Gastrocnemius medialis (tissue), 4 donors: ENCODE results near the gene ACAP1. TPM values are rescaled to one million over a fixed set of nuclear protein-coding genes. Genes with fewer than 3 reads are reported as not detected.
A peak's percentile ranks its signal among the peaks of the same experiment; 100 is the strongest.

ENCODE experiments used
- ATAC-seq, 2 donors: fragments of 150-250 bp; one replicate each; pipeline ENCODE4 v1.9.1; 2016
- DNase-seq, 2 donors: peaks; one replicate each; pipeline ENCODE4 v3.0.0-alpha.2; 2019
- H3K27ac ChIP-seq, 4 donors: fragments of 200-600 bp; sonication (generic); 1 replicate in 1 of 4; 2 replicates in 3 of 4; pipeline ENCODE4 v1.5.1; 2016 to 2018; ENCODE audit warnings: mild to moderate bottlenecking in 2 of 4, moderate library complexity in 1 of 4
- H3K27me3 ChIP-seq, 3 donors: fragments of 200-600 bp; sonication (generic) in 2 of 3; 1 replicate in 1 of 3; 2 replicates in 2 of 3; pipeline versions ENCODE4 v1.5.1 to v1.6.0; 2016 to 2019; ENCODE audit warnings: mild to moderate bottlenecking in 1 of 3, moderate library complexity in 1 of 3
- H3K36me3 ChIP-seq, 2 donors: fragments of 200-600 bp; sonication (generic) in 1 of 2; one replicate each; pipeline ENCODE4 v1.5.1; 2017 to 2018
- H3K4me1 ChIP-seq, 2 donors: fragments of 200-600 bp; sonication (generic) in 1 of 2; one replicate each; pipeline ENCODE4 v1.5.1; 2016 to 2017; ENCODE audit warnings: mild to moderate bottlenecking in 2 of 2
- H3K4me3 ChIP-seq, 4 donors: fragments of 200-600 bp; sonication (generic) in 3 of 4; 1 replicate in 1 of 4; 2 replicates in 3 of 4; pipeline ENCODE4 v1.5.1; 2016 to 2019; ENCODE audit warnings: mild to moderate bottlenecking in 2 of 4
- H3K9me3 ChIP-seq, 3 donors: fragments of 200-600 bp; sonication (generic) in 2 of 3; 1 replicate in 1 of 3; 2 replicates in 2 of 3; pipeline ENCODE4 v1.5.1; 2016 to 2019
- POLR2A ChIP-seq, 2 donors: fragments of 450-650 bp; IDR thresholded peaks; one replicate each; pipeline ENCODE4 v1.6.1; 2017; ENCODE audit warnings: antibody characterized with exemption in 2 of 2, mild to moderate bottlenecking in 2 of 2, moderate library complexity in 2 of 2
- in situ Hi-C, 4 donors: fragments of 200-750 bp; cut with MboI; loops; one replicate each; pipeline versions ENCODE4 v1.15.0 to v1.8.0; 2017; ENCODE audit warnings: low sequenced_read_pairs in 4 of 4
- intact Hi-C: fragments of 100-400 bp; cut with DNase I; formaldehyde crosslinking; loops from one replicate; pipeline ENCODE4 v1.15.1; 2023; ENCODE audit warnings: low total_unique reads
- total RNA-seq, 4 donors: library from RNA; depleted of rRNA; stranded (reverse); fragments of >200 nt; gene quantifications; one replicate each; pipeline versions ENCODE4 v1.1.0 to v1.2.3, GENCODE V29; 2016
- TF ChIP-seq, protein P1 (sequence below), 5 experiments: fragments of 450-650 bp in 3 of 5; fragments of 200-600 bp in 2 of 5; sonication (generic) in 2 of 5; IDR thresholded peaks in 4 of 5; conservative IDR thresholded peaks in 1 of 5; 1 replicate in 4 of 5; 2 replicates in 1 of 5; pipeline ENCODE4 v1.5.1; 2016 to 2019; ENCODE audit warnings: antibody characterized with exemption in 5 of 5, mild to moderate bottlenecking in 3 of 5, moderate library complexity in 3 of 5

ACAP1 gene
- total RNA-seq, 4 donors from 2014 or later: 0.22 to 16.3 (median 1.7) TPM

DNA sequence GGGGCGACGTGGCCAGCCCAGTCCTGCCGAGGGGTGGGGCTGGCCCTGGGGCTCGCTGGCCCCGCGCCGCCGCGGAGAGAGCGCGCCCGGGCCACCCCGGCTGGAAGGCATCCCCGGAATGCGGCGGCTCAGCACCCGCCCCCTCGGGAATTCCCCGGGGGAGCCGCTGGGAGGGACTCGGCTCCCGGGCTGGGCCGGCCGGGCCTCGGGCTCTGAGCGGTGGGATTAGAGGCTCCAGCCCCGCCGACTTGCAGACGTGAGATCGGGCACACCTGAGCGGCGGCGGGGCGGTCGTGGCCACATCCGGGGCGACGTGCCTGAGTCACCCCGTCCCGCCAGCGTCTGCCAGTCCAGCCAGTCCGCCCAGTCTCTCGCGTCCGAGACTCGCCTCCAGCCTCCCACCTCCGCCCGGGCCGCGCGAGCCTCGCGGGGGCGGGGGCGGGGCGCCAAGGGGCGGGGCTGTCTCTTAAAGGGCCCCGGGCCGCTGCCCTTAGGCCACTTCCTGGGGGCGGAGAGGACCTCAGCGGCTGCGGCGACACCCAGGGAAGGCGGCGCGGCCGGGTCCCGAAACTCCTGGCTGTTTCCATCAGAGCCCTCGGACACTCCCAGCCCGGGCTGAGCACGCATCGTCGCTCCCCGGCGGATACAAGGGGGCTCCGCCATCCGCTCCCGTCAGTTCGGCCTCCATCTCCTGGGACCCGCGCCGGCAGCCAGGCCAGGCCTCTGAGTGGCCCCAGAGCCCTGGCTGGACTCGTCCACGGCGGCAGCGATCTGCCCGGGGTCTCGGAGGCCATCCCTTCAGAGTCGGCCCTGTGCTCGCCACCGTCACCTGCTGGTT, 15.6 kb downstream of the ACAP1 start, which contains the start of gene KCTD11:
Gene KCTD11 (plus strand): TSS at position 498 of the 838 bp plus-strand sequence.
- no peaks in the 10 kb centered on the region for H3K9me3 ChIP-seq
- H3K4me3 ChIP-seq: peak within 1 kb of the TSS; percentile 71 to 100 (median 84)
- no peaks in the 10 kb centered on the region for H3K36me3 ChIP-seq
- ATAC-seq (peak; percentile 70 to 81), DNase-seq (peak; percentile 84 to 91)
- H3K27me3 ChIP-seq: no peaks in the 10 kb centered on the region
- H3K27ac ChIP-seq: peak within 1 kb of the TSS; percentile 93 to 98 (median 96)
- peak; percentile 72 to 75 for TF ChIP-seq POLR2A (IDR thresholded peaks at IDR 0.05)
- TF ChIP-seq, protein P1, sequence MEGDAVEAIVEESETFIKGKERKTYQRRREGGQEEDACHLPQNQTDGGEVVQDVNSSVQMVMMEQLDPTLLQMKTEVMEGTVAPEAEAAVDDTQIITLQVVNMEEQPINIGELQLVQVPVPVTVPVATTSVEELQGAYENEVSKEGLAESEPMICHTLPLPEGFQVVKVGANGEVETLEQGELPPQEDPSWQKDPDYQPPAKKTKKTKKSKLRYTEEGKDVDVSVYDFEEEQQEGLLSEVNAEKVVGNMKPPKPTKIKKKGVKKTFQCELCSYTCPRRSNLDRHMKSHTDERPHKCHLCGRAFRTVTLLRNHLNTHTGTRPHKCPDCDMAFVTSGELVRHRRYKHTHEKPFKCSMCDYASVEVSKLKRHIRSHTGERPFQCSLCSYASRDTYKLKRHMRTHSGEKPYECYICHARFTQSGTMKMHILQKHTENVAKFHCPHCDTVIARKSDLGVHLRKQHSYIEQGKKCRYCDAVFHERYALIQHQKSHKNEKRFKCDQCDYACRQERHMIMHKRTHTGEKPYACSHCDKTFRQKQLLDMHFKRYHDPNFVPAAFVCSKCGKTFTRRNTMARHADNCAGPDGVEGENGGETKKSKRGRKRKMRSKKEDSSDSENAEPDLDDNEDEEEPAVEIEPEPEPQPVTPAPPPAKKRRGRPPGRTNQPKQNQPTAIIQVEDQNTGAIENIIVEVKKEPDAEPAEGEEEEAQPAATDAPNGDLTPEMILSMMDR (IDR thresholded peaks at IDR 0.05 in 4 of 5, conservative IDR thresholded peaks at IDR 0.05 in 1 of 5): peak in 3 of 5 experiments; percentile 58 to 74 (median 60)
- H3K4me1 ChIP-seq: peaks cover 22 to 40% of the 10 kb centered on the region in 2 donors
- in situ Hi-C loops: loop anchor here in 2 of 4 donors (25.0 kb wide), 2 partner anchors 160 to 185 kb away; partner anchors contain the start of gene TNFSF12 (in 1 of the 2)
- intact Hi-C loops: loop anchor here (1.0 to 2.0 kb wide), 6 partner anchors 51 to 335 kb away; partner anchors contain the start of genes POLR2A, SENP3, SLC2A4 and TP53

GRCh38 chr17:7352503-7352889, 16.2 kb downstream of the ACAP1 start:
- in situ Hi-C loops: loop anchor here in 2 of 4 donors (25.0 kb wide), 2 partner anchors 160 to 185 kb away; partner anchors contain the start of gene TNFSF12 (in 1 of the 2)
- Histone ChIP-seq H3K27ac (peak overlapping the region; percentile 93 to 98 (median 96)), H3K4me3 (peak overlapping the region; percentile 71 to 100 (median 84)), H3K36me3 (no peaks in the 10 kb centered on the region), H3K4me1 (peaks cover 26 to 38% of the 10 kb centered on the region in 2 donors), H3K9me3 (no peaks in the 10 kb centered on the region), H3K27me3 (no peaks in the 10 kb centered on the region)
- DNase-seq (no peak), ATAC-seq (no peak)
- TF ChIP-seq POLR2A (IDR thresholded peaks at IDR 0.05): no peak
- TF ChIP-seq, protein P1 (IDR thresholded peaks at IDR 0.05 in 4 of 5, conservative IDR thresholded peaks at IDR 0.05 in 1 of 5): peak in 2 of 5 experiments; percentile 42 to 58
- intact Hi-C loops: loop anchor here (1.0 to 2.0 kb wide), 4 partner anchors 50 to 209 kb away; partner anchors contain the start of genes POLR2A and SENP3

DNA sequence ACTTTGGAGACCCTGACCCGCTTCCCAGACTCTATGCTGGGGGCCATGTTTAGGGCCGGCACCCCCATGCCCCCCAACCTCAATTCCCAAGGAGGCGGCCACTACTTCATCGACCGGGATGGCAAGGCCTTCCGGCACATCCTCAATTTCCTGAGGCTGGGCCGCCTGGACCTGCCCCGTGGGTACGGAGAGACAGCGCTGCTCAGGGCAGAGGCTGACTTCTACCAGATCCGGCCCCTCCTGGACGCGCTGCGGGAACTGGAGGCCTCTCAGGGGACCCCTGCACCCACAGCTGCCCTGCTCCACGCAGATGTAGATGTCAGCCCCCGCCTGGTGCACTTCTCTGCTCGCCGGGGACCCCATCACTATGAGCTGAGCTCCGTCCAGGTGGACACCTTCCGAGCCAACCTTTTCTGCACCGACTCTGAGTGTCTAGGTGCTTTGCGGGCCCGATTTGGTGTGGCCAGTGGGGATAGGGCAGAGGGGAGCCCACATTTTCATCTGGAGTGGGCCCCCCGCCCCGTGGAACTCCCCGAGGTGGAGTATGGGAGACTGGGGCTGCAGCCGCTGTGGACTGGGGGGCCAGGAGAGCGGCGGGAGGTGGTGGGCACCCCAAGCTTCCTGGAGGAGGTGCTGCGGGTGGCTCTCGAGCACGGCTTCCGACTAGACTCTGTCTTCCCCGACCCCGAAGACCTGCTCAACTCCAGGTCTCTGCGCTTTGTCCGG, 16.7 kb downstream of the ACAP1 start:
- DNase-seq: no peak
- intact Hi-C loops: loop anchor here (1.0 to 2.0 kb wide), 4 partner anchors 50 to 208 kb away; partner anchors contain the start of genes POLR2A and SENP3
- TF ChIP-seq, protein P1 (IDR thresholded peaks at IDR 0.05 in 4 of 5, conservative IDR thresholded peaks at IDR 0.05 in 1 of 5): no peak
- TF ChIP-seq POLR2A (IDR thresholded peaks at IDR 0.05): no peak
- H3K4me3 ChIP-seq: peak overlapping the region; percentile 71 to 100 (median 84)
- peak overlapping the region; percentile 93 to 98 (median 96) for H3K27ac ChIP-seq
- H3K9me3 ChIP-seq: no peaks in the 10 kb centered on the region
- H3K4me1 ChIP-seq: peaks cover 26 to 38% of the 10 kb centered on the region in 2 donors
- in situ Hi-C loops: loop anchor here in 2 of 4 donors (25.0 kb wide), 2 partner anchors 159 to 184 kb away; partner anchors contain the start of gene TNFSF12 (in 1 of the 2)
- no peaks in the 10 kb centered on the region for H3K36me3 ChIP-seq
- no peaks in the 10 kb centered on the region for H3K27me3 ChIP-seq
- no peak for ATAC-seq

DNA sequence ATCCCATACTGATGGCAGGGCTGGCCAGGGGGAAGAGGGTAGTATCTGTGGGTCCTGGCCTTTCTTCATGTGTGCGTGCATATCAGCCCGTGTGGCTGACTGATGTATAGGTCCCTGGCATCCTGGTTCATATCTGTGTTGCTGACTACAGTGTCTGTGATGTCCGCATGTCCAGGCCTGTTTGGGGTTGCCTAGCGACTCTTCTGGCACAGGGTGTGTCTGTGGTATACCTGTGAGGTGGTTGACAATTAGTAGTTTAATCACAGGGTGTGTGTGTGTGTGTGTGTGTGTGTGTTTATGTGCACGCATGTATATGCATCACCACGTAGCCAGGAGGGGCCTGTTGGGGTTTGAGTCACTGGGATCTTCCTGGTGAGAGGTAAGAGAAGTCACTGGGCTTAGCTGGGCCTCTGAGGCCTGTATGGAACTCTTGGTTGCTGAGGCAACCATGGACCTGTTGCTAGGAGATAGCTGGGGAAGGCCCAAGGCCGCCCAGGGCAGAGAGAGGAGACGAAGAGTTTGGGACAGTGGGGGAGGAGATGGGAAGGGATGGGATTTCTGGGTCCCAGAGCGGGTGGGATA, 18.0 kb downstream of the ACAP1 start:
- H3K4me1 ChIP-seq: peaks cover 20 to 31% of the 10 kb centered on the region in 2 donors
- TF ChIP-seq POLR2A (IDR thresholded peaks at IDR 0.05): no peak
- TF ChIP-seq, protein P1 (IDR thresholded peaks at IDR 0.05 in 4 of 5, conservative IDR thresholded peaks at IDR 0.05 in 1 of 5): no peak
- in situ Hi-C loops: loop anchor here in 2 of 4 donors (25.0 kb wide), 2 partner anchors 158 to 183 kb away; partner anchors contain the start of gene TNFSF12 (in 1 of the 2)
- H3K36me3 ChIP-seq: no peaks in the 10 kb centered on the region
- intact Hi-C loops: no loop called here
- DNase-seq (no peak), ATAC-seq (no peak)
- H3K27me3 ChIP-seq: no peaks in the 10 kb centered on the region
- no peak overlapping the region for H3K27ac ChIP-seq
- H3K4me3 ChIP-seq: no peak overlapping the region
- no peaks in the 10 kb centered on the region for H3K9me3 ChIP-seq
